DMS53 treated with DMSO at 0.1 percent for 48 hours (cell line): ENCODE data around the gene PLEKHF1.

ENCODE experiments used
- DNase-seq: peaks from one replicate; lab custom pipeline; 2025; ENCODE audit not compliant: unreplicated experiment; lab: John Stamatoyannopoulos, UW

The PLEKHF1 gene

DNA sequence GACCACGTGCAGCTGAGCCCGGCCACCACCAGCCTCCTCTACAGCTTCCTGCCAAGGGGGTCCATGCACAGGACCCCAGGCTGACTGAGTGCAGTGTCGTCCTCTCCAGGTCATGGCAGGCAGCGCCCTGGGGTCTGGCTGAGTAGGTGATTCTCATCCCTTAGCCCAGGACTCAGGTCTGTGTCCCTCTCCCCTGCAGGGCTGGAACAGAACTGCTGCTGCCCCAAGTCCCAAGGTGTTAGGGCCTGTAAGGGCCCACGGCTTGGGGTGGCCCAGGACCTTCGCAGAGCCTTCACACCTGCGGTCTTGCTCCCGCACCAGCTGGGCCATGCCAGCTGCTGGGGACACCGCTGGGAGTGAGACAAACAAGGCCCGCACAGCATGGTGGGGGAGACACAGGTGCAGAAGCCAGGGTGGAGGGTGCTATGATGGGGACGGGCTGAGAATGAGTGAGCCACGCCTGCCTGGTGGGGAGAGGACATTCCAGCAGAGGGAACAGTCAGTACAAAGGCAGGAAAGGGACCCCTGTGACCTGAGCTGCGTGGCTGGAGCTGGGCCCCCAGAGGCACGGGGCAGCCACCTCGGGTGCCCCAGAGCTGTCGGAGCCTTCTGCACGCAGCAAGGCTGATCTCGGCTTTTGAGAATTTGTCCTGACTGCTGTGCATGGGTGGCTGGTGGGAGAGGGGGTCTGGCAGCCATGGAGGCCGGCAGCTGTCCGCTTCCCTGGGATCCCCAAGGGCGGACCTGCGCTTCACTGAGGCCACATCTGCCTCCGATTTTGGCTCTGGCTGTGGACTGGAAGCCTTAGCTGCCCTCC, 11.9 kb downstream of the PLEKHF1 start:
- no peak for DNase-seq

- no peak for DNase-seq
Observed at GRCh38 chr19:29678484-29679106, 13.3 kb downstream of the PLEKHF1 start.

- no peak for DNase-seq
Observed at GRCh38 chr19:29679598-29680210, 14.4 kb downstream of the PLEKHF1 start.

GRCh38 chr19:29680447-29680846, 15.2 kb downstream of the PLEKHF1 start:
- no peak for DNase-seq

- no peak for DNase-seq
Observed at GRCh38 chr19:29680937-29681336, 15.7 kb downstream of the PLEKHF1 start.

DNA sequence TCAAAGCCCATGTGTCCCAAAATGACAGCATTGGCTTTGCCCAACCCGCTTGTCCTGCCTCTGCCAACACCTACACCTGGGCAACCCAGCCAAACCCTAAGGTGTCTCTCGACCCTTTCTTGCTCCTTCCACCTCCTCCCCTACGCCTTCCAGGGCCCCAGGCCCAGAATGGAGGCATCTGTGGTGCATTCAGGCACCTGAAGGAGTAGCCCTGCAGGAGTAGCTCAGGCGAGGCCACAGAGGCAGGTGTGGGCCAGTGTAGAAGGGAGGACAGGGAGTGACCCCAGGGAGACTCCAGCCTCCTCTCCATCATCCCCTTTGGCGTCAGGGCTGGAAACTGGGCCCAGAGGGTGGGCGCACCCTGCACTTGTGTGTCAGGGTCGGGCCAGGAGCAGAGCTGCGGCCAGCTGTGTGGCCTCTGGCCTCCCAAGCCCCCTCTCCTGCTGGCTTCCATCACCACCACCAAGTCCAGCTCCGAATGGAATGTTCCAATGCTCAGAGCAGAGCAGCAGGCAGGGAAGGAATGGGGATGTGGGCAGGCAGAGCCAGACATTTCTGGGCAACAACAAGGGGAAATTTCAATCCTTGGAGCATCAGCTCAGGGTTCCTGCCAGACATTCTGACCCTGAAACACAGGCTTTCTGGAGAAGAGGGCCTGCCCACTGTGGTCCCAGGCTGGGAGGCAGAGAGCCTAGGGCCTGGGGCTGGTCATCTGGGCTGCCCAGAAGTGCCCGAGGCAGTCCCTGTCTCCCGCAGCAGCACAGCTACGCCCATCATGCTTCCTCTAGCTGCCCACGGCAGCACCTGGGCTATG, 16.4 kb downstream of the PLEKHF1 start:
- no peak for DNase-seq

DNA sequence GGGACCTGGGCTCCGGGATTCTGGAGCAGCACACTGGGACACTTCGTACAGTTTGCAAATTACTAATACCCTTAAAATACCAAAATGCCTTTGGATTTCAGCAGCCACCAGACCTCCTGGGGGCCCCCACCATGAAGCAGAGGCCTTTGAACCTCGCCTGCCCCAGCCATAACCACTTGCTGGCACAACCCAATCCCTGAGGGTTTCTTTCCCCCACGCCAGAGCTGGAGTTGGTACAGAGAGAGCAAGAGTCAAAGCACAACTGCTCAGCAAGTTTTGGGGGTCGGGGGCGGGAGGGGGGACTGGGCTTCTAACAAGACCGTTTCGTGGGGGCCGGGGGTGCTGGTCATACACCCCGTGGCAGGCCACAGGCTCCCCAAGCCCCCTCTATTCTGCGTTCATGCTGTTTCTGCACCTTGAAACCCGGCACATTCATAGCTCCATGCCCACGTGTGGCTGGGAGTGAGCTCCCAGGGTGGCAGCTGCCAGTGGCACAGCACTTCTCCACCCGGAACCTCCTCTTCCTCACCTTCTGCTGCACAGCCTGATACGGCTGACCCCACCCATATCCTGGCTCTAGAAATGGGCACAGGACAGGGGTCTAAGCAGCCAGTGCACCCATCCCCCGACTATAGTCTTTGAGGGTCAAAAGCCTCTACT, 17.1 kb downstream of the PLEKHF1 start:
- DNase-seq: no peak

- DNase-seq: no peak
Observed at GRCh38 chr19:29683009-29683408, 17.7 kb downstream of the PLEKHF1 start.

GRCh38 chr19:29685326-29685725, 20.1 kb downstream of the PLEKHF1 start:
- no peak for DNase-seq

- no peak for DNase-seq
Observed at GRCh38 chr19:29686285-29686805, 21.1 kb downstream of the PLEKHF1 start.

DNA sequence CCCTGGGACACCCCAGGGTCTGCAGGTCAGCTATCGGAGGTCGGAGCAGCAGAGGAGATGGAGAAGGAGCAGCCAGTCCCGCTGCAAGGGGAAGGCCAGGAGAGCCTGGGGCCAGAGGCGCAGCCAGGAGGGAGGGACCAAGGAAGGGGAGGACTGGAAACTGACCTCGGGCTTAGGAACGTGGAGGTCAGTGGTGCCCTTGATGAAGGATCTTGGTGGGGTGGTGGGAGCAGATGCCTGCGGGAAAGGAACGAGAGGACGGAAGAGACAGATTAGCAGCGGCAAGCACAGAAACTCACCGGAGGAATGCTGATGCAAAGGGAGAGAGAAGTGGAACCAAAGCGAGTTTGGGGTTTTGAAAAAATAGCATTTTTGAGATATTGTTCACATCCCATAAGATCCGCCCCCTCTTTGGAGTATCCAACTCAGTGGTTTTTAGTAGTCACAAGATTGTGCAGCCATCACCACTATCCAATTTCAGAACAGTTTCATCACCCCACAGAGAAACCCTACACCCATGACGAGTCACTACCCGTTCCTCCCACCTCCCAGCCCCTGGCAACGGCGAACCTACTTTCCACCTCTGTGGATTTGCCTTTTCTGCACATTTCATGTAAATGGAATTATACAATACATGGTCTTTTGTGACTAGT, 22.1 kb downstream of the PLEKHF1 start:
- no peak for DNase-seq

DNA sequence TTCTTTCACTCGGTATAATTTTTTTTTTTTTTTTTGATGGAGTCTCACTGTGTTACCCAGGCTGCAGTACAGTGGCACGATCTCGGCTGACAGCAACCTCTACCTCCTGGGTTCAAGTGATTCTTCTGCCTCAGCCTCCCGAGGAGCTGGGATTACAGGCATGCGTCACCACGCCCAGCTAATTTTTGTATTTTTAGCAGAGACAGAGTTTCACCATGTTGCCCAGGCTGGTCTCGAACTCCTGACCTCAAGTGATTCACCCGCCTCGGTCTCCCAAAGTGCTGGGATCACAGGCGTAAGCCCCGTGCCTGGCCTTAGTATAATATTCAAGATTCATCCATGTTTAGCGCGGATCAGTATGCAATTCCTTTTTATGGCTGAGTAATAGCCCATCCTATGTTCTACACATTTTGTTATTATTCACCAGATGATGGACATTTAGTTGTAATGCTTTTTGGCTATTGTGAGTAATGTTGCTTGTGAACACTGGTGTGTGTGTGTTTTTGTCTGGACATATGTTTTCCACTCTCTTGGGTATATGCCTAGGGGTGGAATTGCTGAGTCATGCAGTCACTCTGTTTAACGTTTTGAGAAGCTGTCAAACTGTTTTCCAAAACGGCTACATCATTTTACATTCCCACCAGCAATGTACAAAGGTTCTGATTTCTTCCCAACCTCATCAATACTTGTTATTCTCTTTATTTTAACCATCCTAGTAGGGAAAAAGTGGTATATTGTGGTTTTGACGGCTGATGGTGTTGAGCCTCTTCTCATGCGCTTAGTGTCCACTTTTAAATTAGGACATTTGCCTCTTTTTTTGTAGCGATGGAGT, 22.9 kb downstream of the PLEKHF1 start:
- DNase-seq: no peak

DNA sequence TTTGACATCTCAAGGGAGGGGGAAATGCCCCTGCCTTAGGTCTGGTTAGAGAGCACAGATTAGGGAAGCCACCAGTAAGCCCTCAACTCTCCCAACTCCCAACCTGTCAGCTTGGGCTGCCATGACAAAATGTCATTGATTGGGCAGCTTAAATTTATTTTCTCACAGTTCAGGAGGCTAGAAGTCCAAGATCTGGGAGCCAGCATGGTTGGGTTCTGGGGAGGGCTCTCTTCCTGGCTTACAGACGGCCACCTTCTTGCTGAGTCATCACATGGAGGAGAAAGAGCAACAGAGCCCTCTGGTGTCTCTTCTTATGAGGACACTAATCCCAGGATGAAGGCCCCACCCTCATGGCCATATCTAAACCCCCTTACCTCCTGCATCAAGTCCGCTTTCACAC, 25.6 kb downstream of the PLEKHF1 start:
- DNase-seq: no peak

DNA sequence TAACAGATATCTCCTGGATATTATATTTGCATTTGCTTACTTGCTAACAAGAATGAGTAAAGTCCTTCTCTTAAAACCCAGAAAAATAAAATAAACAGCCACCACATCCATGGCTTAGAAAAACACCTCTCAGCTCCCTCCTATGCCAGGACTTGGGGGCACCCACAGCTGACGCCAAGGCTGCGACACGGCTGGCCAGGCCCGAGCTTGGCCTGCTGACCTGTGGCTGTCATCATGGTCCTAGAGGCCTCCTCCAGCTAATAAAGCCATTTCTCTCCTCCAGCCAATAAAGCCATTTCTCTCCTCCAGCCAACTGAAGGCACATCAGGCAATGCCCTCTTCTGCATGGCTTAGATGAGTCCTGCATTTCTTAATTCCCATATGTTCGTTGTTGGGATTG, 28.9 kb downstream of the PLEKHF1 start:
- no peak for DNase-seq

DNA sequence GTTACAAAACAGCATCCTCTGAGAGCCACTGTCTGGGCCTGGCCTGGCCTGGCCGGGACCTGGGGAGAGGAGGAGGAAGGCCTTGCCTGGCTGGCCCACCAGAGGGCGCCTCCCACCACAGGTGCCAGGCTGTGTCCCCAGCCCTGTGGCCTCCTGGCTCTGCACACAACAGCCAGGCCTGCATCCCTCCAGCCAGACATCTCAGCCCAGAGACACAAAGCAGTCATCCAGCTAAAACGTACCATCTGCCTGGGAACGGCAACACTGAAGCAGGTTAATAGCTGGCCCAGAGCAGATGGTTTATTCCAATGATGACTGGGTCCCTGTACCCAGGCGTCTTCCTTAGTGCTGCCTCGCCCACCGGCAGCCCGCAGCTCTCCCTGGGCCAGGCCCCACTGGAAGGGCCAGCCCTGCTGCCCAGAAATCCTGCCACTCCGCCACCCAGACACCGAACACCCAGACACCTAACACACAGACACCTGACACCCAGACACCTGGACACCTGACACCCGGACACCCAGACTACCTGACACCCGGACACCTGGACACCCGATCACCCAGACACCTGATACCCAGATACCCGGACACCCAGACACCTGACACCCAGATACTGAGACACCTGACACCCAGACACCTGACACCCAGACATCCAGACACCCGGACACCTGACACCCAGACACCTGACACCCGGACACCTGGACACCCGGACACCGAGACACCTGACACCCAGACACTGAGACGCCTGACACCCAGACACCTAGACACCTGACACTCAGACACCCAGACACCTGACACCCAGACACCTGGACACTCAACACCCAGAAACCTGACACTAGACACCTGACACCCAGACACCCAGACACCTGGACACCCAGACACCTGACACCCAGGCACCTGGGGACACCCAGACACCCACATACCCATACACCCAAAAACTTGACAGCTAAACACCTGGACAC, 29.7 kb downstream of the PLEKHF1 start:
- DNase-seq: peak; percentile 17

GRCh38 chr19:29695765-29696564, 30.7 kb downstream of the PLEKHF1 start:
- no peak for DNase-seq

GRCh38 chr19:29696565-29696846, 31.2 kb downstream of the PLEKHF1 start:
- no peak for DNase-seq
